Right lobe of liver (tissue), 6 donors: ENCODE results near the gene GGT1. TPM values are rescaled to one million over a fixed set of nuclear protein-coding genes. Genes with fewer than 3 reads are reported as not detected.
"Not testable (repeated sequence)": the region's sequence is repeated elsewhere in the genome, so short reads cannot be mapped to it uniquely, and the experiment has no call there.

Source experiments
- ATAC-seq, 4 donors: fragments of 200-7000 bp; cut with Tn5 transposase; one replicate each; pipeline ENCODE4 v1.9.1; 2020; ENCODE audit warnings: mild to moderate bottlenecking in 4 of 4, moderate library complexity in 4 of 4
- DNase-seq, 3 donors: peaks; one replicate each; pipeline ENCODE4 v3.0.0-alpha.2; 2020
- H3K27ac ChIP-seq, 3 donors: fragments of 200-600 bp; one replicate each; pipeline ENCODE4 v1.8.0; 2022
- H3K27me3 ChIP-seq, 2 donors: fragments of 200-600 bp; one replicate each; pipeline ENCODE4 v1.8.0; 2022
- H3K36me3 ChIP-seq, 4 donors: fragments of 200-600 bp; sonication (generic) in 1 of 4; one replicate each; pipeline versions ENCODE4 v1.5.1 to v1.8.0; 2017 to 2022; ENCODE audit warnings: control low read depth in 1 of 4
- H3K4me1 ChIP-seq, 4 donors: fragments of 200-600 bp; sonication (generic) in 1 of 4; one replicate each; pipeline versions ENCODE4 v1.5.1 to v1.8.0; 2017 to 2022; ENCODE audit warnings: control low read depth in 1 of 4
- H3K4me3 ChIP-seq, 3 donors: fragments of 200-600 bp; one replicate each; pipeline ENCODE4 v1.8.0; 2022
- H3K9me3 ChIP-seq, 4 donors: fragments of 200-600 bp; sonication (generic) in 1 of 4; one replicate each; pipeline versions ENCODE4 v1.5.1 to v1.8.0; 2017 to 2022; ENCODE audit warnings: control low read depth in 1 of 4
- CTCF ChIP-seq, 4 donors: fragments of 200-600 bp in 3 of 4; fragments of 450-650 bp in 1 of 4; IDR thresholded peaks; one replicate each; pipeline versions ENCODE4 v1.5.1 to v1.8.0; 2016 to 2022; ENCODE audit warnings: antibody characterized with exemption in 4 of 4, mild to moderate bottlenecking in 2 of 4
- WGBS: methylation state at CpG from one replicate; pipeline ENCODE4 v1.1.6; 2018; ENCODE audit warnings: low coverage, low lambda C conversion rate; ENCODE audit not compliant: insufficient coverage; ENCODE audit errors: missing lambda C conversion rate; 5-methylcytosine and 5-hydroxymethylcytosine counted together
- intact Hi-C, 2 donors: fragments of 100-400 bp; cut with DNase I; formaldehyde crosslinking; loops; one replicate each; pipeline versions ENCODE4 v1.11.2 to v1.14.1; 2022
- total RNA-seq, 6 experiments: library from RNA; depleted of rRNA in 2 of 6; stranded (reverse); fragments of >200 nt in 2 of 6; fragmentation: NEBNext Ultra II Directional in 3 of 6; extraction: Animal tissue kit (Norgen Biotek cat#: 25700) in 3 of 6; gene quantifications; one replicate each; pipeline versions ENCODE4 v1.1.0 to v1.2.4, GENCODE V29; 2016 to 2023
- donor health status: DM: no; HTN: yes; CAD: no.
- donor health status: DM: no; HTN: no; CAD: no.
- donor health status: DM: no; HTN: no; CAD: no.
- donor health status: DM: no; HTN: yes; CAD: no.
- donor health status: DM: no; HTN: yes; CAD: no.

GGT1 gene
- total RNA-seq, 6 experiments from 2014 or later, result 97.6 to 154 (median 140) TPM

GRCh38 chr22:24645408-24646399 lies 42.7 kb downstream of the GGT1 start:
- 73% methylated on average over 2 of the region's 21 CpGs for WGBS
- not testable (repeated sequence) for H3K9me3 ChIP-seq, H3K4me1 ChIP-seq, H3K36me3 ChIP-seq, DNase-seq, H3K4me3 ChIP-seq, H3K27me3 ChIP-seq, H3K27ac ChIP-seq
- ATAC-seq, result peak in 3 of 4 donors; percentile 30 to 70 (median 32)
- intact Hi-C loops, result loop anchor here in 1 of 2 donors (10.0 kb wide), 1 partner anchor 119 kb away; no protein-coding TSS in a partner anchor

GRCh38 chr22:24646756-24647155 lies 43.8 kb downstream of the GGT1 start:
- ATAC-seq, H3K9me3 ChIP-seq, H3K4me3 ChIP-seq, H3K4me1 ChIP-seq, H3K36me3 ChIP-seq, H3K27ac ChIP-seq, H3K27me3 ChIP-seq, DNase-seq: not testable (repeated sequence)
- intact Hi-C loops, result loop anchor here in 1 of 2 donors (10.0 kb wide), 1 partner anchor 118 kb away; no protein-coding TSS in a partner anchor
- WGBS, result 82% methylated on average over 9 of the region's 19 CpGs

- not testable (repeated sequence) for H3K36me3 ChIP-seq, H3K4me1 ChIP-seq, H3K27ac ChIP-seq, DNase-seq, H3K9me3 ChIP-seq, H3K4me3 ChIP-seq, ATAC-seq, H3K27me3 ChIP-seq
- intact Hi-C loops, result loop anchor here in 1 of 2 donors (10.0 kb wide), 1 partner anchor 115 kb away; no protein-coding TSS in a partner anchor
- WGBS, result 20% methylated on average over 1 of the region's 4 CpGs
Observed at GRCh38 chr22:24649371-24649770, 46.4 kb downstream of the GGT1 start.

GRCh38 chr22:24650884-24651283 lies 47.9 kb downstream of the GGT1 start:
- peak in 2 of 3 donors; percentile 63 to 71 for DNase-seq
- peak in 3 of 4 donors; percentile 25 to 30 (median 25) for TF ChIP-seq CTCF (IDR thresholded peaks at IDR 0.05)
- H3K9me3 ChIP-seq, H3K27me3 ChIP-seq, H3K4me3 ChIP-seq, intact Hi-C loops, H3K4me1 ChIP-seq, H3K27ac ChIP-seq, ATAC-seq, H3K36me3 ChIP-seq: not testable (repeated sequence)
- WGBS, result no CpG with 5 or more reads among the region's 10 CpGs

GRCh38 chr22:24665395-24665794 lies 62.4 kb downstream of the GGT1 start:
- ATAC-seq, intact Hi-C loops, H3K4me3 ChIP-seq, H3K36me3 ChIP-seq, H3K27ac ChIP-seq, H3K4me1 ChIP-seq, H3K9me3 ChIP-seq, DNase-seq, H3K27me3 ChIP-seq: not testable (repeated sequence)
- WGBS, result 82% methylated on average over 3 of the region's 3 CpGs

GRCh38 chr22:24667904-24668303 lies 64.9 kb downstream of the GGT1 start:
- H3K9me3 ChIP-seq, intact Hi-C loops, H3K4me1 ChIP-seq, H3K4me3 ChIP-seq, H3K36me3 ChIP-seq, H3K27ac ChIP-seq, H3K27me3 ChIP-seq, DNase-seq: not testable (repeated sequence)
- ATAC-seq, result peak in 2 of 4 donors; percentile 45 to 47
- 83% methylated on average over 2 of the region's 10 CpGs for WGBS

GRCh38 chr22:24672532-24672931 lies 69.5 kb downstream of the GGT1 start:
- 100% methylated on average over 1 of the region's 2 CpGs for WGBS
- H3K9me3 ChIP-seq, DNase-seq, H3K4me3 ChIP-seq, H3K4me1 ChIP-seq, H3K36me3 ChIP-seq, intact Hi-C loops, H3K27me3 ChIP-seq, H3K27ac ChIP-seq: not testable (repeated sequence)
- peak; percentile 85 to 96 (median 93) for ATAC-seq

Other genes starting within 250 kb of the GGT1 start
- gene ADORA2A, start 175.6 kb upstream of the GGT1 start, total RNA-seq, result 1 to 10 TPM; 2.0 to 7.7 (median 3.6) TPM
- 100 to 1,000 TPM in 3 of 6 experiments, 10 to 100 TPM in 3; 50.6 to 169 (median 100) TPM for gene UPB1, start 107.9 kb upstream of the GGT1 start, total RNA-seq
- 100 to 1,000 TPM in 5 of 6 experiments, 10 to 100 TPM in 1; 94.0 to 281 (median 213) TPM for gene GUCD1, start 48.1 kb upstream of the GGT1 start, total RNA-seq
- gene SNRPD3, start 47.2 kb upstream of the GGT1 start, total RNA-seq, result 100 to 1,000 TPM in 2 of 6 experiments, 10 to 100 TPM in 4; 43.3 to 180 (median 53.4) TPM
- 10 to 100 TPM; 11.8 to 28.0 (median 21.5) TPM for gene LRRC75B, start 10.1 kb upstream of the GGT1 start, total RNA-seq
- gene PIWIL3, start 171.5 kb downstream of the GGT1 start, total RNA-seq, result not detected
- under 1 TPM; 0.11 to 0.78 (median 0.41) TPM for gene SGSM1, start 203.0 kb downstream of the GGT1 start, total RNA-seq